C4-2B (cell line): ENCODE data around the gene CDC42BPB.

Experiments
- ZFX ChIP-seq: fragments of 450-650 bp; IDR thresholded peaks from 2 replicates; pipeline ENCODE4 v1.6.1; 2017
- TF ChIP-seq, protein P1 (sequence below): fragments of 450-650 bp; conservative IDR thresholded peaks from 2 replicates; pipeline ENCODE4 v1.5.1; 2017; ENCODE audit warnings: mild to moderate bottlenecking

DNA sequence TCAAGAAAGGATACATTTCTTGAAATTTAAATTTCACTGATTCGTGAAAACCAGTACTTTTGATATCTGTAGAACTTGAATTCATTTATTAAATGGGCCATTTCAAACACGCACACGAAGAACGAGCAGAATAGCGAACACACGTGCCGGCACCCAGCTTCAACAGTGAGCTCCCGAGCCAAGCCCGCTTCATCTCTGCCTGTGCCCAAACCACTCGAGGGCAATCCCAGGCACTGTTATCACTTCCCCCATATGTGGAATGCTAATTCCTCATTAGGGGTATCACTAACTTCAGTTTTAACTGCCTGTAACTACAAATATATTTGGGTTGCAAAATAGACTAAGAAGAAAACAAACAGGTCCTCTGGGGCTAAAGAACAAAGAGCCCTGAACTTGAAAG lies 86.9 kb downstream of the CDC42BPB start:
- TF ChIP-seq, protein P1, sequence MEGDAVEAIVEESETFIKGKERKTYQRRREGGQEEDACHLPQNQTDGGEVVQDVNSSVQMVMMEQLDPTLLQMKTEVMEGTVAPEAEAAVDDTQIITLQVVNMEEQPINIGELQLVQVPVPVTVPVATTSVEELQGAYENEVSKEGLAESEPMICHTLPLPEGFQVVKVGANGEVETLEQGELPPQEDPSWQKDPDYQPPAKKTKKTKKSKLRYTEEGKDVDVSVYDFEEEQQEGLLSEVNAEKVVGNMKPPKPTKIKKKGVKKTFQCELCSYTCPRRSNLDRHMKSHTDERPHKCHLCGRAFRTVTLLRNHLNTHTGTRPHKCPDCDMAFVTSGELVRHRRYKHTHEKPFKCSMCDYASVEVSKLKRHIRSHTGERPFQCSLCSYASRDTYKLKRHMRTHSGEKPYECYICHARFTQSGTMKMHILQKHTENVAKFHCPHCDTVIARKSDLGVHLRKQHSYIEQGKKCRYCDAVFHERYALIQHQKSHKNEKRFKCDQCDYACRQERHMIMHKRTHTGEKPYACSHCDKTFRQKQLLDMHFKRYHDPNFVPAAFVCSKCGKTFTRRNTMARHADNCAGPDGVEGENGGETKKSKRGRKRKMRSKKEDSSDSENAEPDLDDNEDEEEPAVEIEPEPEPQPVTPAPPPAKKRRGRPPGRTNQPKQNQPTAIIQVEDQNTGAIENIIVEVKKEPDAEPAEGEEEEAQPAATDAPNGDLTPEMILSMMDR, result no peak
- no peak for TF ChIP-seq ZFX
